ENCODE measurements around the gene DNAH9.

DNAH9 gene

GRCh38 chr17:11690681-11691080, 92.4 kb downstream of the DNAH9 start:
- no peak for DNase-seq

- no peak for DNase-seq
These were observed 94.4 kb downstream of the DNAH9 start for GRCh38 chr17:11692688-11693087.

GRCh38 chr17:11693284-11693683, 95.0 kb downstream of the DNAH9 start:
- DNase-seq, result no peak

- no peak for DNase-seq
These were observed 102.4 kb downstream of the DNAH9 start for GRCh38 chr17:11700668-11701067.

GRCh38 chr17:11701911-11702310, 103.6 kb downstream of the DNAH9 start:
- DNase-seq, result no peak

- no peak for DNase-seq
These were observed 105.8 kb downstream of the DNAH9 start for GRCh38 chr17:11704041-11704440.

GRCh38 chr17:11705111-11705510, 106.8 kb downstream of the DNAH9 start:
- peak; percentile 46 for DNase-seq

GRCh38 chr17:11707586-11707985, 109.3 kb downstream of the DNAH9 start:
- DNase-seq, result no peak

GRCh38 chr17:11712456-11712855, 114.2 kb downstream of the DNAH9 start:
- DNase-seq, result no peak

GRCh38 chr17:11719203-11719602, 120.9 kb downstream of the DNAH9 start:
- no peak for DNase-seq

- DNase-seq, result no peak
These were observed 121.6 kb downstream of the DNAH9 start for GRCh38 chr17:11719856-11720255.

GRCh38 chr17:11720816-11721215, 122.5 kb downstream of the DNAH9 start:
- DNase-seq, result no peak

GRCh38 chr17:11730747-11731146, 132.5 kb downstream of the DNAH9 start:
- no peak for DNase-seq

GRCh38 chr17:11736613-11737312, 138.5 kb downstream of the DNAH9 start:
- DNase-seq, result no peak

- no peak for DNase-seq
These were observed 139.0 kb downstream of the DNAH9 start for GRCh38 chr17:11737313-11737679.

GRCh38 chr17:11738151-11738550, 139.9 kb downstream of the DNAH9 start:
- DNase-seq, result no peak

- DNase-seq, result no peak
These were observed 141.1 kb downstream of the DNAH9 start for GRCh38 chr17:11739351-11739750.

- no peak for DNase-seq
These were observed 141.6 kb downstream of the DNAH9 start for GRCh38 chr17:11739848-11740247.

GRCh38 chr17:11742886-11743285, 144.6 kb downstream of the DNAH9 start:
- DNase-seq, result peak; percentile 1

GRCh38 chr17:11744696-11745095, 146.4 kb downstream of the DNAH9 start:
- DNase-seq, result no peak

GRCh38 chr17:11747441-11747840, 149.2 kb downstream of the DNAH9 start:
- no peak for DNase-seq

- DNase-seq, result no peak
These were observed 159.5 kb downstream of the DNAH9 start for GRCh38 chr17:11757815-11758214.

- DNase-seq, result no peak
These were observed 169.8 kb downstream of the DNAH9 start for GRCh38 chr17:11768106-11768505.

GRCh38 chr17:11768981-11769380, 170.7 kb downstream of the DNAH9 start:
- no peak for DNase-seq

- no peak for DNase-seq
These were observed 173.8 kb downstream of the DNAH9 start for GRCh38 chr17:11772031-11772430.

Data from OCI-M1 (cell line).